ENCODE data around the gene ATAD3B. TPM values are rescaled to one million over a fixed set of nuclear protein-coding genes. Genes with fewer than 3 reads are reported as not detected.

The ATAD3B gene
- total RNA-seq, 1 donor from 2014 or later, result 42.8 TPM

GRCh38 chr1:1534401-1535154 lies 63.0 kb downstream of the ATAD3B start:
- no peak overlapping the region for H3K4me3 ChIP-seq (ENCODE audit: low read depth, low read length)
- no peak for DNase-seq (ENCODE audit: low read depth)
- no peak for TF ChIP-seq CTCF (conservative IDR thresholded peaks at IDR 0.05; ENCODE audit: low read depth, low read length)

GRCh38 chr1:1535201-1536018 lies 63.8 kb downstream of the ATAD3B start:
- no peak for DNase-seq (ENCODE audit: low read depth)
- TF ChIP-seq CTCF (conservative IDR thresholded peaks at IDR 0.05; ENCODE audit: low read depth, low read length), result no peak
- no peak overlapping the region for H3K4me3 ChIP-seq (ENCODE audit: low read depth, low read length)

GRCh38 chr1:1536019-1536937 lies 64.7 kb downstream of the ATAD3B start:
- no peak for TF ChIP-seq CTCF (conservative IDR thresholded peaks at IDR 0.05; ENCODE audit: low read depth, low read length)
- DNase-seq (ENCODE audit: low read depth), result no peak
- no peak overlapping the region for H3K4me3 ChIP-seq (ENCODE audit: low read depth, low read length)

- no peak for DNase-seq (ENCODE audit: low read depth)
- no peak for TF ChIP-seq CTCF (conservative IDR thresholded peaks at IDR 0.05; ENCODE audit: low read depth, low read length)
- no peak overlapping the region for H3K4me3 ChIP-seq (ENCODE audit: low read depth, low read length)
Measured at GRCh38 chr1:1536938-1537546, 65.5 kb downstream of the ATAD3B start.

- no peak for TF ChIP-seq CTCF (conservative IDR thresholded peaks at IDR 0.05; ENCODE audit: low read depth, low read length)
- no peak overlapping the region for H3K4me3 ChIP-seq (ENCODE audit: low read depth, low read length)
- DNase-seq (ENCODE audit: low read depth), result no peak
Measured at GRCh38 chr1:1537626-1538250, 66.2 kb downstream of the ATAD3B start.

GRCh38 chr1:1538334-1538733 lies 66.8 kb downstream of the ATAD3B start:
- no peak for TF ChIP-seq CTCF (conservative IDR thresholded peaks at IDR 0.05; ENCODE audit: low read depth, low read length)
- DNase-seq (ENCODE audit: low read depth), result no peak
- no peak overlapping the region for H3K4me3 ChIP-seq (ENCODE audit: low read depth, low read length)

Measured in epithelial cell of proximal tubule (primary cell).